Gastroesophageal sphincter (tissue), 3 donors: ENCODE results near the gene OR5AR1.

Experiments used
- EP300 ChIP-seq: sonication (generic); formaldehyde crosslinking; IDR thresholded peaks from one replicate; pipeline ENCODE4 v1.6.1; 2017; ENCODE audit warnings: antibody characterized with exemption, mild to moderate bottlenecking
- POLR2A ChIP-seq, 2 donors: fragments of 450-650 bp; IDR thresholded peaks; one replicate each; pipeline ENCODE4 v1.6.1; 2017; ENCODE audit warnings: antibody characterized with exemption in 2 of 2, mild to moderate bottlenecking in 2 of 2, moderate library complexity in 1 of 2
- POLR2AphosphoS5 ChIP-seq: sonication (generic); formaldehyde crosslinking; IDR thresholded peaks from one replicate; pipeline ENCODE4 v1.6.1; 2017; ENCODE audit warnings: antibody characterized with exemption
- TF ChIP-seq, protein P1 (sequence below), 4 experiments: fragments of 200-600 bp in 2 of 4; fragments of 450-650 bp in 2 of 4; sonication (generic) in 1 of 4; IDR thresholded peaks; one replicate each; pipeline ENCODE4 v1.5.1; 2017 to 2019; ENCODE audit warnings: antibody characterized with exemption in 4 of 4, mild to moderate bottlenecking in 2 of 4, moderate library complexity in 2 of 4

DNA sequence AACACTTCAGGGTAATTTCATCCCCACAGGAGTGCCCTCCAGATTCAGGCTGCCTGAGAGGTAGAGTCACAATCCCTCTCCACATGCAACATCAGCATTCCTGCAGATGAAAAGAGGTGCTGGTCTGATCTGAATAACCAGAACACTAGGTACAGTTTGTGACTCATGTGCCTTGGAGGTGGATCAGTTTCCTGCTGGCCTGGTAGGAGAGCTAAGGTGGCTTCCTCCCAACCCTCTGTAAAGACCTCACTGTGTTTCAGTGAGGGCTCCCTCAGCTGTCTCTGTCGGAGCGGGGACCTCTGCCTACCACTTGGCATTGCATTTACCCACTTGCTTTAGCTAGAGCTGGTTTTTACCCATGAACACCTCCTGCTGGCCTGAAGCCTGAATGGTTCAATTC lies 43.0 kb downstream of the OR5AR1 start:
- TF ChIP-seq, protein P1, sequence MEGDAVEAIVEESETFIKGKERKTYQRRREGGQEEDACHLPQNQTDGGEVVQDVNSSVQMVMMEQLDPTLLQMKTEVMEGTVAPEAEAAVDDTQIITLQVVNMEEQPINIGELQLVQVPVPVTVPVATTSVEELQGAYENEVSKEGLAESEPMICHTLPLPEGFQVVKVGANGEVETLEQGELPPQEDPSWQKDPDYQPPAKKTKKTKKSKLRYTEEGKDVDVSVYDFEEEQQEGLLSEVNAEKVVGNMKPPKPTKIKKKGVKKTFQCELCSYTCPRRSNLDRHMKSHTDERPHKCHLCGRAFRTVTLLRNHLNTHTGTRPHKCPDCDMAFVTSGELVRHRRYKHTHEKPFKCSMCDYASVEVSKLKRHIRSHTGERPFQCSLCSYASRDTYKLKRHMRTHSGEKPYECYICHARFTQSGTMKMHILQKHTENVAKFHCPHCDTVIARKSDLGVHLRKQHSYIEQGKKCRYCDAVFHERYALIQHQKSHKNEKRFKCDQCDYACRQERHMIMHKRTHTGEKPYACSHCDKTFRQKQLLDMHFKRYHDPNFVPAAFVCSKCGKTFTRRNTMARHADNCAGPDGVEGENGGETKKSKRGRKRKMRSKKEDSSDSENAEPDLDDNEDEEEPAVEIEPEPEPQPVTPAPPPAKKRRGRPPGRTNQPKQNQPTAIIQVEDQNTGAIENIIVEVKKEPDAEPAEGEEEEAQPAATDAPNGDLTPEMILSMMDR (IDR thresholded peaks at IDR 0.05): no peak
- TF ChIP-seq POLR2A (IDR thresholded peaks at IDR 0.05) (no peak), POLR2AphosphoS5 (no peak), EP300 (no peak)
